Measurements from ENCODE around the gene TAPBP.

TAPBP gene

DNA sequence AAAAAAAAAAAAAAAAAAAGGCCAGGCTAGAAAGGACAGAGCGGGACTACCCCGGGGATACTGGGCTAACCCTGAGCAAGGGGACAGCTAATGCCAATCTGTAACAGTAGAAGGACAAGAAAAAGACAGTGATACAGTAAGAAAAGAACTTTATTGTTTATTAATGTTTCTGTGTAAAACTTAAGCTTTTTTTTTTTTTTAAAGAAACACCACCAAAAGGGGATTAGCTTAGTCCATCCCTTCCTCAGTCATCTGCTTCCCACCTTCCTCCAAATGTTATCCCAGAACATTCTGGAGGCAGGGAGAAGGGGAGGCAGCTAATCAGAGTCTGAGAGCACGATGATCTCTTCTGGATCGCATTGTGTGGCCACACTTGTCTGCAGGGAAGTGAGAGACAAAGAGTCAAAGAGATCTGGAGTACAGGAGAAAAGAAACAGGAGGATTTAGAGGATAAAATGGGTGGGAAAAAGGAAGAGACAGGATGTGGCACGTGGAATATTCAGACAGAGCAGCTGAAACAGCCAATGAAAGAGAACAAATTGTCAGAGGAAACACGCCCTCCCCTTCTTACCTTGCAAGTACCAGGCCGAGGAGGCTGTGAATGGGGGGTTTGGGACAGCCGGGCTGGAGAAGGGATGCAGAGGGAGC lies 4.7 kb upstream of the TAPBP start:
- no peak for FAIRE-seq

DNA sequence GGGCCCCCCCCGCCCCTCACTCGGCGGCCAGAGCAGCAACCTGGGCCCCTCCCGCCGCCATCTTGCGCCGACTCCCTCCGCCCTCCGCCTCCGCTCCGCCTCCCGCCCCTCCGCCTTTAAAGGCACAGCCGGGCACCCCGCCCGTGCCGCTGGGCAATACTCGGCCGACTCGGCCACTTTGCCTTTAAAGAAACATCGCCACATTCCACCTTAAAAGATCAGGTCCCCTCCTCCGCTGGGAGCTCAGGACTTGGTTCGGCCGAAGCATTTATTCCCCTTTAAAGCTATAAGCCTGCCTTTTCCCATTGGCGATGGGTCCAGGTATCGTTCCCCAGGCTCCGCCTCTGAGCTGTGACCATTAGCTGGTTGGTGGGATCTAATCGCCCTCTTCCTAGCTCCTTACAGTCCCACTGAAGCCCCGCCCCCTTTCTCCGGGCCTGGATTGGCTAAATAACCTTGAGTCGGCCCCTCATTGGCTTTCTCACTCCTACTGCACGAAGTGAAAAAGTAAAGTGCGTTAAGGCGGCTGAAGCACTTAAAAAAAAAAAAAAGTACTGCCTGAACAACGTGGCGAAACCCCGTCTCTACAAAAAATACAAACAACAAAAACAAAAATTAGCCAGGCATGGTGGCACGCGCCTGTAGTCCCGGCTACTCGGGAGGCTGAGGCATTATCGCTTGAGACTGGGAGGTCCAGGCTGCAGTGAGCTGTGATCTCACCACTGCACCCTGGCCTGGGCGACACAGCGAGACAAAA lies 4.0 kb upstream of the TAPBP start, which contains the start of gene ZBTB22:
ZBTB22 (minus strand) TSS at position 76 of the 757 bp plus-strand sequence. CDS start 828 bp downstream, outside the sequence.
- peak; percentile 98 for FAIRE-seq

DNA sequence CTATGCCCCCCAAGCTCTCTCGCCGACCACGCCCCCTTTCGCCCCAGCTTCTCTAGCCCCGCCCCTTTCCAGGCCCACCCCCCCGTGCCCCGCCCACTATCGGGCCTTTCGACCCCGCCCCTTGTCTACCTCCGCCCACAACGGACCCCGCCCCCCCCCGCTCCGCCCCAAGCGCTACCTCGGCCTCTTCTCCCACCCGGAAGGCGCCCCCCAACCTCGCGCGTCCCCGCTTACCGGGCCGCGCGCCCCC lies 3.5 kb upstream of the TAPBP start:
- no peak for FAIRE-seq

DNA sequence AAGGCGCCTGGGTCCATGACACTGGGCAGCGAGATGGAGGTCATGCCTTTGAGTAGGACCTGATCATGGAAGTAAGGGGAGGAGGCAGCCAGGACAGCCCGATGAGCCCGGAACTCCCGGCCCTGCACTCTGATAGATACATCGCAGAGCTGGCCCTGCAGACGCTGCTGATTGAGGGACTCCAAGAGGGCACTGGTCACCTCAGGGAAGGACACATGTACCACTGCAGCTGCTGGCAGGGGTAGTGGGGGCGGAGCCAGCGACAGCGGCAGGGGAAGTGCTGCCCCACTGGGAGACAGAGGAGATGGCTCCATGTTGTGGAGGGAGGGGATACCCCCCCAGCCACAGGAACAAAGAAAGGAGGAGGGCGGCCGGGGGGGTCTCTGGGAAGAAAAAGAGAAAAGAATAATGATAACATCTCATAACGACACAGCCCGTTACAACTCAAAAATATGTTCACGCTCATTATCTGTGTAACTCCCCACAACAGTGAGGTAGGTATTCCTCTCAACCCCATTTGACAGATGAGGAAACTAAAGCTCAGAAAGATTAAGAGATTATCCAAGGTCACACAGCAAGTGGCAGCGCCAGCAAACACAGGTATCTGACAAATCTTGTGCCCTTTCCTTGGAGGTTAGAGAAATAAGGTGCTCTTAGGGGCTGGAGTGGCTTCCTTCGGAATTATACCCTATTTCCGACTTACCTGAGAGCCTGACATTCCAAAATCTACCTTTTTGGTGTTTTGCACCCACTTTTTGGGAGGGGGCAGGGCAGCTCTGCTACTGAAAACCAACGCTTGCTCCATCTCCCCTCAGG lies 2.9 kb upstream of the TAPBP start:
- FAIRE-seq: no peak

DNA sequence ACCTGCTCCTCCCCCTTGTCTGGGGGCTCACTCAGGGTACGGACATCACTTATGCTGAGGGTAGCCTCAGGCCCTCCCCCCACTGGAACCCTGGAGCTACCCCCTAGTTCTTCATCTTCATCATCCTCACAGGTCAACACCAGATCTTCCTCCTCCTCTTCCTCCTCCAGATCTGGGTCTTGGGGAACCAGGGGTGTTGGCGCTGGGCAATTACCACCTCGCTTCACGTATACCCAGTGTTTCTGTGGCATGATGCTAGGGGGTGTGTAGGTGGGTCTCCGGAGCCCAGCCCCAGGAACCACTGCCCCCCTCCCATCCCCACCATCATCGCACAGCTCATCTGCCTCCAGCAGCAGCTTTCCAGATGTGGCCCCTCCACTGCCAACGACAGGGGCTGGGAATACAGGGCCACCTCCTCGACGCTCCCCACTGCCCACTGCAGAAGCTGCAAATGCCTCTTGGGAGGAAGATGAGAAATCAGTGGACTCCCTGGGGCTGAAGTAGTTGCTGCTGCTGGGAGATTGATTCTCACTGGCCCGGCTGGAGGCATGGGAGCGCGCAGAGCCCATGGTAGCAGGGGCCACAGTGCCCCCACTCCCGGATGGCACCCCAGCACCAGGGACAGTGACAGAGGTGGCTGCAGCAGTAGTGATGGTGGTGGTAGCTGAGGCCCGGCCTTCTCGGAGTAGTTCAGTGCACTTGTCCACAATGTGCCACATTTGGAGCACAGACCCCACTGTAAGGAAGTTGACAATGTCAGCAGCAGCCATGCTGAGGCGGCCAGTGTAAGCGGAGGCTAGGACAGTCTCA lies 2.1 kb upstream of the TAPBP start:
- no peak for FAIRE-seq

DNA sequence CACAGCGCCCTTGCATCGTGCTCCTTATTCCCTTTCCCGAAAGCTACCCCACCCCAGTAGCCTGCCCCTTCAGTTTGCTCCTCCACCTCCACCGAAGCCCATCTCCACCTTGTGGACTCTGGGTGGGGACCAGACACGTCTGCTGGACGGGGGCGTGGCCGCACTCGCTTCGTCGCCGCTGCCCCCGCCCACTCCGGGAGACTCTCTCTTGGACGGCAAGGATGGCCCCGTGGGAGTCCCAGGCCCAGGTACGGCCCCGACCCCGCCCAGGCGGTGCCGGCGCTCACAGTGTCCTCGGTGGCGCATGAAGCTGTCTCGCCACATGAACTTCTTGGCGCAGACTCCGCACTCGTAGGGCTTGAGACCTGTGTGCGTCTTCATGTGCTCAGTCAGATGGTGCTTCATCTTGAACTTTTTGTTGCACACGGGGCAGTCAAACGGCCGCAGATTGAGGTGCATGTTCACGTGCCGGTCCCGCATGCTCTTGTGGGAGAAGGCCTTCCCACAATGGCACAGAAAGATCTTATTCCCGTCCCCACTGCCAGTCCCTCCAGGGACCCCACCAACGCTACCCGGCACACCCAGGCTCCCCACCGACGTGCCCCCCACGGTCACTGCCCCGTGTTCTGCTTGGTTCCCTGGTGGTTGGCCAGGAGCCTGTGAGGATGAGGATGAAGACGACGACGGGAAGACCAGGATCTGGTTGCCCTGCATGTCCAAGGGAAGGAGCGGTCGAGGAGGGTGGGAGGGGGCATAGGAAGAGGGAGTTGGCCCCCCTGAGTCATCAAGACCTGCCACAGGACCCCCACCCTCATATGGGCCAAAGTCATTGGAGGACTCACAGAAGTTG lies 1.3 kb upstream of the TAPBP start:
- no peak for FAIRE-seq

DNA sequence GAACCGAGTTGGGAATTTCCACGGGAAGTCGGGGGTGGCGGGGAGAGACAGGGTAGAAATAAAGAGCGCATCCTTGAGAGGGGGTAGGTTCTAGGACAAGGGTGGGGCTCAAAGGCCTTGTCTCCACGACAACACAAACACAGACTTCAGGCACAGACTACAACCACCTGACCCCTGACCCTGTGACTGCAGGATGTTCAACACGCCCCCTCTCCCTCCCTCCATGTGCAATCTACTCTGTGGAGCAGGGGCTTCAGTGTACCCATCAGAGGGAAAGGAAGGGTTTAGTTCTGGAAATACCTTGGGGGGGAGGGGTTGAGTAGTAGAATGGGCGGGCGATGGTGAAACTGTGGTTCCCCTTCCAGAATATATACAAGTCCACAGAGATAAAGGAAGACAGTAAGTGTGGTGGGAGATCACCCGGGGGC lies 651 bp upstream of the TAPBP start:
- no peak for FAIRE-seq

DNA sequence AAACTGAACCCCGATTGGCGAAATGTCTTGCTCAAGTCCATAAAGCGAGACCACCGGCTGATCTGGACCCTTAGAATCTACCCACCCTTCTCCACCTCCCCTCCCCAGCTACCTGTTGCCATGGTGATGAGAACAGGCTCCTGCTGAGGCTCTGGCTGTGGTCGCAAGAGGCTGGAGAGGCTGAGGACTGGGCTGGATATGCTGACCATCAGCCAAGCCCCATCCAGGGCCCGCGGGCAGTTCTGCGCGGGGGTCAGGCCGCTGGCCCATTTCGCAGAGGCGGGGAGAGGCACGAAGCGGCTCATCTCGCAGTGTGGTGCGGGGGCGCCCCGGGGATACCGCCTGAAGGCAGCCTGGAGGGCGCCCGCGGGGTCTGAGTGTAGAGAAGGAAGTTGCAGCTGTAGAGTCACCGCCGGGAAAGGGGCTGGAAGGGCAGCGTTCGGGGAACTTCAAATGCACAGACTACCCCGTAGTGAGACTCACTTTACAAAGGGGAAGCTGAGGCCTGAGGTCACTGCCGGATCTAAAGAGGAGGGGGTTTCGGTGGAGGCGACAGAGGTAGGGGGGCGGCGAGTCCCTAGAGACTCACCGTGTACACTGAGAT lies 671 bp downstream of the TAPBP start:
- no peak for FAIRE-seq

DNA sequence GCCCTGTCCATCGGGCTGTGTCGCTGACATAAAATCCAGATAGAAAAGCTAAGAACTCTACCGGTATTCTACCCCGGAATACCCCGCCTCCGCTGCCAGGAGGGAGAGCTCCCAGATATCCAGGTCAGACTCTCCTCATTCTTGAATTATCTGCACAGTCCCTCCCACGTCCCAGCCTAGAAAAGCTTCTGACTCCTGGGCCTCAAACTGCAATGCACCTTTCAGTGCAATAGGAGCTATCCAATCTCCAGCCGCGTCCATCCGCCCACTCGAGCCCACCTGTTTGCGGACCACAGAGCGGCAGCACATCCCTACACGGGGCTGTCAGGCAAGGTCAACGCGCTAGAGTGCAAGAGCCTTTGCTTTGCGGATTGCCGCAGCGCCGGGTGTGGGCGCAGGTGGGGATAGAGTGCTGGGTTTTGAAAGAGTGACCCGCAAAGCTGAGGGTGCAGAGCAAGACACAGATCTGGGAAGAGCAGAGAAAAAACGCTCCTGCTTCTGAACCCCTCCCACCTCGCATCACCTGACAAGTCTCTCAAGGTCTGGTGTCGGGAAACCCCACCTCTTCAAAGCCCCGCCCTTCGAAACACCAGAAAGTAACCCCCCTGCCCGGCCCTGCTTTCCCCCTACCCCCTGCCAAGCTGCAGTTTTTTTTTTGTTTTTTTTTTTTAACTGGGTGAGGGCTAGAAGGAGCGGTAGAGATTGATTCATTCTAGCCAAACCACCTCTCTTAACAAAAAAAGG lies 1.3 kb downstream of the TAPBP start:
- FAIRE-seq: no peak

DNA sequence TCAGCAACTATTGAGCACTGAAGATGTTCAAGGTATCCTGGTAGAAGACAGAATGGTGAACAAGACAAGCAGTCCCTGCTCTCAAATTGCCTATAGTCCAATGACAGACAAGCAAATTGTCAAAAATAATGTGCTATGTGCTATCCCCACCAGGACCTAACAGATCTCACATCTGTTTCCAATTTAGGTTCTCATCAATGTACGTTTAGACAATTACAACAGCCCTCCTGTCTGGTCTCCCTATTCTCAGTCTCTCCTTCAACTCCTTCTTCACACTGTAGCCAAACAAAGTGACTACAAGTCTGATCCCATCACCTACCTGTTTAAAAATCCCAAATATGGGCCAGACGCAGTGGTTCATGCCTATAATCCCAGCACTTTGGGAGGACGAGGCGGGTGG lies 7.5 kb downstream of the TAPBP start:
- FAIRE-seq: no peak

DNA sequence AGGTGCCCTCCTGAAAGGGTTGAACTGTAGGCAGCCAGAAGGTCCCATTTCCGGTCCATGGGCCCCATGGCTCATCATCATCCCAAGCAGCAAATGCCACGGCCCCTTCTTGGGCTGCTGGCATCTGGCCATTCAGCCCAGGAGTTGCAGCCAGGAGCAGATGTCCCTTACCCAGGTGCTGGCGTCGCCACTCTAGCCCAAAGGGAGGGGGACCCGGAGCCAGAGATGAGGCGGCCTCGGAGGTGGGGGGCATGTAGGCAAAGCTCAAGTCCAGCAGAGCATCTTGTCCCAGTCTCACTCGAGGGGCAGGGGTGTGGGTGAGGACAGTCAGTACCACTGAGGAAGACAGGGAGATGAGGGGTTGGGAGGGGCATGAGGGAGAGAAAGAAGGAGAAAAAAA lies 8.8 kb downstream of the TAPBP start:
- FAIRE-seq: no peak

DNA sequence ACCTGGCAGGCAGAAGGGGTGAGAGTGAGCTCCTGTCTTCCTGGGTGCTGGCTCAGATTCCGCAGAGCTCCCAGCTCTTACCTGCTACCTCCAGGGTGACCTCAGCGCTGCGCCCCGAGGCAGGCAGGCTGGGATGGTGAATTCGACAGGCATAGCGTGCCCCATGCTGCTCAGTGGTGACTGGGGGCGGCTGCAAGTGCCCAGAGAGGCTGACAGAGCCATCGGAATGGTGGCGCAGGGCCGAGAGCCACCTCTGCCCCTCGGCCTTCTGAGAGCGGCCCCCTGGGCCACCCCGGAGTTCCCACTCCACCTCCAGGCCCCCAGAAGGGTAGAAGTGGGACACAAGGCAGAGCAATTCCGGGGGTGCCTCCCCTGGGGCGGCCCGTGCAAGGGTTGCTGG lies 9.7 kb downstream of the TAPBP start:
- no peak for FAIRE-seq

DNA sequence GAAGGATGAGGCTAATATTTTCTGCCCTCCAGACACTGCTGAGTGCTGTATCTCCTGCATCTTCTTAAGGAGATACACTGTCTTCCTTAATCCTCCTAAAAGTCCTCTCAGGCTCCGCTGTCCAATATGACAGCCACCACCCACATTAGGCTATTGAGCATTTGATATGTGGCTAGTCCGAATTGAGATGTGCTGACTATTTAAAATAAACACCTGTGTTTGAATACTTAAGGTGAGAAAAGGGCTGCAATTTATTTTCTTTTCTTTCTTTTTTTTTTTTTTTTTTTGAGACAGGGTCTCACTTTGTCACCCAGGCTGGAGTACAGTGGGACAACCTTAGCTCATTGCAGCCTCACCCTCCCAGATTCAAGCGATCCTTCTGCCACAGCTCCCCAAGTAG lies 12.0 kb downstream of the TAPBP start:
- FAIRE-seq: no peak

DNA sequence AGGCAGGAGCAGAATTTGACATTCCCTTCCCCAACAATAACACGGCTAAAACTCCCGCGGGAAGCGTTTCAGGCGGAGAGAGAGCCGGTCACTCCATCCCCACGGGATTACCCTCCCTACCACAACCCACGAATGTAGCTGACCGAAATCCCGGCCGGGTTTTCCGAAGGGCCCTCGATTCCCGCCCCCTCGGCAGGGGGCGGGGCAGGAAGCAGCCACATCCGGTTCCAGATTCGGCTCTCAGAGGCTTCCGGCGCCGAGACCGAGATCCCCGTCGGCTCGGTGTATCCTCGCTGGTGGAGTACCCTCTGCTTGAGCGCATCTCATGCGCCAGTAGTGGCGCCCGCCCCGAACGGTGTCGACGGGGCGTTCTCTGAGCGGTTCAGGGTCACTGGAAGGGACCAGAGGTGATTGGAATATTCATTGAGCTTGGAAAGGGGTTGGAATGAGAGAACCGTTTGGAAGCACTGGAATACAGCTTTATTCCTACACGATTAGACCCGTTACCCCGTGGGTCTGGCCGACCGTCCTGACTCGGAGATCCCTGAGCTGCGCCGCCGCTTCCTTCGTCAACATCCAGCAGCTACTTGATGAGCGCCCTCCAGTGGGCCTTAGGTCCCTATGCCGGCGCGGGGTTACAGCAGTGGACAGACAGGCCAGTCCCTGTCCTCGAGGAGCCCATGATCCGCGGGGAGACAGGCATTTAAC lies 14.5 kb downstream of the TAPBP start:
- no peak for FAIRE-seq

DNA sequence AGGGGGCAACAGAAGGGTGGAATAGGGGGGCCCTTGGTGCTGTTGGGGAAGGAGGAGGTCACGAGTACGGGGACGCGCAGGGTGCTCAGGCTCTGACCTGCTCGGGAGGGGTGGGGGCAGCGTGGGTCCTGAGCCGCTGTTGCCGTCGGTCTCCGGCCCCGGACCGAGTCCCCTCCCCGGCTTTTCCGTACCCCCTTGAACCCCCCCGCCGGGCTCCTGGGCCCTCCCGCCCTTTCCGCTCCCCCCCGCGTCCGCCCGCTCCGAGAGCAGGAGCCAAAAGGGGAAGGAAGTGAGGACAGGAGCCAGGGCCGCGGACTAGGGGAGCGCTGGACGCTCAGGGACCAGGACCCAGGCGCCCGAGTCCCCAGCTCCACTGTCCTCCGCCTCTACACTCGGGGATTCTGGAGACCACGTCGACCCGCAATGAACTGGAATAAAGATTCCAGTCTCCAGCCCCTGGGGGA lies 15.1 kb downstream of the TAPBP start, which contains the start of gene RGL2:
RGL2 (minus strand) TSS at position 170 of the 464 bp plus-strand sequence. CDS start 332 bp downstream, outside the sequence.
- FAIRE-seq: no peak

DNA sequence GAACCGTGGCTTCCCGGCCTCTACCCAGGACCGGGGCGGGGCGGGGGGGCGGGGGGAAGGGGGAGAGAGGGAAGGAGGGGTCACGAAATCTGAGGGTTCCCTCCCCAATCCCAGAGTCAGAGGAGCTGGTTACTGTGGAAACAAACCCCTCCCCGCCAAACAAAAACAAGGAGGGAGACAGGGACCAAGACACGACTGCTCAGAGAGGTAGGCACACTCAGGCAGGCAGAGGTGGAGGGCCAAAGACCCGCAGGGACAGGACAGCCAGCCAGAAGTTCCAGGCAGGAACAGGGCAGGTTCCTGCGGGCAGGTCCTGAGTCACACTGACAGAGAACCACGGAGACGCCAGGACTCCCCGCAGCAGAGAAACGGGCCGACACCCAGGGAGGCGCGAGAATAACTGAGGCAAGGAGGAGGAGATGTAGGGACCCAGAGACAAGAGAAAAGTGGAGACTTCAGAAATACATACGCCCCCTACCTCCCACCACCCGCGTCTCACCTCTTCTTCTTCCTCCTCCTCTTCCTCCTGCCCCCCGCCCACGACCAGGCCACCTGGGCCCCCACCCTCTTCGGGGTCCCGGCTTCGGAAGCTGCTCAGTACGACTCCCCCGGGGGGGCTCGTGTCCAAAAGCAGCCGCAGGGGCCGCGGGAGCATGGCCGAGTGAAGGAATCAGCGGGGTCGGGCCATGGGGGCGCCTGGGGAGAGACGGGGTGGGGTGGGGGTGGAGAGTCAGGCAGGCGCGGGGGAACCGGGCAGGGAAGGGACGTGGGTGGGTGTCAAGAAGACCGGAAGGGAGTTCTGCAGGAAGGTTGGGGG lies 15.7 kb downstream of the TAPBP start:
- FAIRE-seq: no peak

DNA sequence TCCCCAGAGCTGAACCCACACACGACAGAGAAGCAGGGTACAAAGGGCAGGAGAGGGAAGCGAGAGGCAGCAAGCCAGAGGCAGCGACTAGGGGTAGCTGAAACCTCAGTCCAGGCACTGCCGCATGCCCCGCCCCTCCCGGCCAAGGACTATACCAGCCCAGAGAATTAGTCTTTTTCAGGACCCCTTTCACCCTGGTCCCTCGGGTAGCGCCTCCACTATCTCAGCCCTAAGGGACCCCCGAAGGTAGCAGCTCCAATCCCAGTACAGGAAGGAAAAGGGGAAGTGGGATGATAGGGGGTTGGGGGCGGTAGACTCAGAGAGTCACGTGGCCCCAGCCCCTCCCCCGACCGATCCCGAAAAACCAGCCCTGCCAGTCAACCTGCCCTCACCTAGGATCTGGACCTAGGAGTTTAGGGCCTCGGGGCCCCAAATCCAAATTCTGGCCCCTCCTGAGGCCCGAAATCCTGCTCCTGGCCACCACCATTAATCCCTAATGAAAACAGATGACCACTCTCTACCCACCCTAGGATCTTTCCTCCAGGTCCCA lies 16.4 kb downstream of the TAPBP start:
- FAIRE-seq: no peak

DNA sequence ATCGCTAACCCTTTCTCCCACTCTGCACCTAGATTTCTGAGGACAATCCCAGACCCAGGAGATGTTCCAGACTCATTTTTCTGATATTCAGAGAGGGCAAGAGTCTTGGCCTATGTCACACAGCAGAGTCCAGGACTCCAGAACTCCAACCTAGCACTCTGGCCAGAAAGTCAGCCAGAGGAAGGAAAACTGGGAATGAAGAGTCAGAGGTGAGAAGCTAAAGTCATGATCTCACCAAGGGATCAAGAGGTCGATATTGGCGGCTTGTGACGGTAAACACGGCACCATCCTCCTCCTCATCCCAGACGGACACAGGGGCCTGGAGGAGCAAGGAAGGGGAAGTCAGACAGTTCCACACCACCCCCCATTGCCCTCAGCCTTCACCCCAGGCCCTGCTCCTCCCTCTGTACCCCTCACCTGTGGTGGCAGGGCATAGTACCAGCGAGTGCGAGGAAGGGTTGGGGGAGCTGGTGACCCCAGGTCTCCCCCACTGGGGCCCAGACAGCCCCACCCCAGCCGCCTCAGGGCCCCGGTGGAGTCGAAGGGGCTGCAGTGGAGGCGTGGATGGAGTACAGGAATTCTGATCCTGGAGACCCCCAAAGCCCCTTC lies 17.0 kb downstream of the TAPBP start:
- FAIRE-seq: no peak
